Smooth muscle cell (in vitro differentiated cells): ENCODE results near the gene SLC45A1. TPM values are rescaled to one million over a fixed set of nuclear protein-coding genes. Genes with fewer than 3 reads are reported as not detected.

ENCODE experiments used
- DNase-seq: peaks from one replicate; lab custom pipeline; 2025; ENCODE audit not compliant: unreplicated experiment; lab: John Stamatoyannopoulos, UW
- H2AFZ ChIP-seq: fragments of 200-600 bp; sonication (generic); 2 replicates; pipeline ENCODE4 v1.6.0; 2016; ENCODE audit warnings: antibody characterized with exemption, low read depth, mild to moderate bottlenecking
- H3F3A ChIP-seq: fragments of 200-600 bp; sonication (generic); 2 replicates; pipeline ENCODE4 v1.6.0; 2017; ENCODE audit warnings: antibody characterized with exemption, low read depth
- H3K27ac ChIP-seq: fragments of 200-600 bp; sonication (generic); 2 replicates; pipeline ENCODE4 v1.5.1; 2016; ENCODE audit warnings: low read depth, mild to moderate bottlenecking
- H3K27me3 ChIP-seq: fragments of 200-600 bp; sonication (generic); 2 replicates; pipeline ENCODE4 v1.6.1; 2016; ENCODE audit warnings: low read depth, mild to moderate bottlenecking
- H3K36me3 ChIP-seq: fragments of 200-600 bp; sonication (generic); 2 replicates; pipeline ENCODE4 v1.5.1; 2016; ENCODE audit warnings: low read depth
- H3K4me1 ChIP-seq: fragments of 200-600 bp; sonication (generic); 2 replicates; pipeline ENCODE4 v1.5.1; 2016; ENCODE audit warnings: low read depth
- H3K4me2 ChIP-seq: fragments of 200-600 bp; sonication (generic); 2 replicates; pipeline ENCODE4 v1.6.0; 2016; ENCODE audit warnings: mild to moderate bottlenecking
- H3K4me3 ChIP-seq: fragments of 200-600 bp; sonication (generic); 2 replicates; pipeline ENCODE4 v1.5.1; 2016; ENCODE audit warnings: mild to moderate bottlenecking
- H3K79me2 ChIP-seq: fragments of 200-600 bp; sonication (generic); 2 replicates; pipeline ENCODE4 v1.6.0; 2016; ENCODE audit warnings: low read depth, mild to moderate bottlenecking
- H3K9ac ChIP-seq: fragments of 200-600 bp; sonication (generic); 2 replicates; pipeline ENCODE4 v1.6.0; 2016; ENCODE audit warnings: low read depth
- H3K9me3 ChIP-seq: fragments of 200-600 bp; sonication (generic); replicated peaks from 2 replicates; pipeline ENCODE4 v1.5.1; 2016; ENCODE audit warnings: low read depth
- H4K20me1 ChIP-seq: fragments of 200-600 bp; sonication (generic); 2 replicates; pipeline ENCODE4 v1.6.0; 2016; ENCODE audit warnings: low read depth
- CTCF ChIP-seq: fragments of 200-600 bp; sonication (generic); IDR thresholded peaks from 2 replicates; pipeline ENCODE4 v1.5.1; 2017; ENCODE audit warnings: borderline replicate concordance, mild to moderate bottlenecking, antibody characterized with exemption; ENCODE audit not compliant: insufficient read depth, poor library complexity, severe bottlenecking
- WGBS: methylation state at CpG from one replicate; pipeline ENCODE4 v1.1.7; 2016; ENCODE audit warnings: low lambda C conversion rate; 5-methylcytosine and 5-hydroxymethylcytosine counted together
- polyA plus RNA-seq: library from polyadenylated mRNA; unstranded; fragments of >200 nt; fragmentation: Nextera tagmentation; extraction: Ambion mirVana; gene quantifications from 2 replicates; pipeline ENCODE4 v1.2.1, GENCODE V29; 2016
- total RNA-seq: library from RNA; depleted of rRNA; stranded (reverse); fragments of >200 nt; gene quantifications from 2 replicates; pipeline ENCODE4 v1.2.3, GENCODE V29; 2014

The SLC45A1 gene
- total and polyA plus RNA-seq, 2 experiments from 2014 or later, result 1.7 to 1.8 TPM

- Histone ChIP-seq H3K36me3 (no peaks in the 10 kb centered on the region), H3K4me3 (no peak overlapping the region), H4K20me1 (no peaks in the 10 kb centered on the region), H3K4me1 (no peaks in the 10 kb centered on the region), H3K79me2 (no peaks in the 10 kb centered on the region), H3K27ac (no peak overlapping the region), H3K27me3 (no peaks in the 10 kb centered on the region), H3F3A (no peaks in the 10 kb centered on the region), H3K4me2 (no peak overlapping the region), H3K9me3 (no peaks in the 10 kb centered on the region), H2AFZ (no peak overlapping the region), H3K9ac (no peak overlapping the region)
- TF ChIP-seq CTCF, result no peak
- no peak for DNase-seq
- whole genome bisulfite sequencing, result 96% methylated on average over 14 of the region's 14 CpGs
Measured at GRCh38 chr1:8329858-8330257, 11.9 kb downstream of the SLC45A1 start.

GRCh38 chr1:8330271-8331125, 12.6 kb downstream of the SLC45A1 start:
- Histone ChIP-seq H3K4me2 (no peak overlapping the region), H3K4me3 (no peak overlapping the region), H4K20me1 (no peaks in the 10 kb centered on the region), H3K27ac (no peak overlapping the region), H3K27me3 (no peaks in the 10 kb centered on the region), H2AFZ (no peak overlapping the region), H3K79me2 (no peaks in the 10 kb centered on the region), H3K36me3 (no peaks in the 10 kb centered on the region), H3K9ac (no peak overlapping the region), H3K4me1 (no peaks in the 10 kb centered on the region), H3F3A (no peaks in the 10 kb centered on the region), H3K9me3 (no peaks in the 10 kb centered on the region)
- DNase-seq, result no peak
- WGBS, result 97% methylated on average over 36 of the region's 47 CpGs
- TF ChIP-seq CTCF, result no peak

GRCh38 chr1:8332806-8333205, 14.9 kb downstream of the SLC45A1 start:
- WGBS, result 95% methylated on average over 16 of the region's 16 CpGs
- Histone ChIP-seq H3K27ac (no peak overlapping the region), H2AFZ (no peak overlapping the region), H3K27me3 (no peaks in the 10 kb centered on the region), H3K79me2 (no peaks in the 10 kb centered on the region), H3K4me2 (no peak overlapping the region), H3K36me3 (no peaks in the 10 kb centered on the region), H3K4me1 (no peaks in the 10 kb centered on the region), H3K9me3 (no peaks in the 10 kb centered on the region), H3K9ac (no peak overlapping the region), H3F3A (no peaks in the 10 kb centered on the region), H4K20me1 (no peaks in the 10 kb centered on the region), H3K4me3 (no peak overlapping the region)
- DNase-seq, result no peak
- TF ChIP-seq CTCF, result no peak
